HG03108 (cell line): Measurements from ENCODE around the gene DOCK4.

ENCODE experiments used
- ATAC-seq: cut with Tn5 transposase; IDR thresholded peaks from one replicate; pipeline ENCODE4 v1.9.1; 2021; ENCODE audit warnings: moderate library complexity; ENCODE audit not compliant: unreplicated experiment

The DOCK4 gene

GRCh38 chr7:112063974-112064373, 142.2 kb downstream of the DOCK4 start:
- ATAC-seq, result no peak

- no peak for ATAC-seq
Measured at GRCh38 chr7:112061051-112061450, 145.1 kb downstream of the DOCK4 start.

DNA sequence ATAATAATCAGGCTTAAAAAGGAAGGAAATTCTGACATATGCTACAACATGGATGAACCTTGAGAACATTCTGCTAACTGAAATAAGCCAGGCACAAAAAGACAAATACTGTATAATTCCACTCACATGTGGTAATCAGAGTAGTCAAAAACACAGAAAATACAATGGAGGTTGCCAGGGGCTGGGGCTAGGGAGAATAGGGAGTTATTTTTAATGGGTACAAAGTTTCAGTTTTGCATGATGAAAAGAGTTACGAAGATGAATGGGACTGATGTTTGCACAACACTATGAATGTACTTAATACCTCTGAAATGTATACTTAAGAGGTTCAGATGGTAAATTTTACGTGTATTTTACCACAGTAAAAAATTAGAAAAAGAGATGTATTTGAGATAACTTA, 145.6 kb downstream of the DOCK4 start:
- no peak for ATAC-seq

DNA sequence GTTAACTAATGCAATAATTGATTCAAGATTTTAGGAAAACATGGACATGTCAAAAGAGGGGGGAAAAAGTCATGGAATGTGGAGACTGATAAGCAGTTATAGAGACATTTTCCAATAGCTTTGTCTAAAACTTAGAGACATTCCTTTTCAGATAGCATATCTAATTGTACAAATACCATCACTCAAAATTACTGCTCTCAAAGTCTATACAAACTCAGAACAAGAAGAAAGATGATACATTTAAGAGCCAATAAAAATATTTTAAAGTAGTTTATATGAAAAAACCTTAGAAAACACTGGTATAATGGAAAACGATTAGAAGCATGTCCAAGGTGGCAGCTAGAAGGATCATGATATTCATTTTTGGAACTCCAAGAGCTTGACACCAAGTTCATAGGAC, 146.5 kb downstream of the DOCK4 start:
- no peak for ATAC-seq

GRCh38 chr7:112058686-112059085, 147.5 kb downstream of the DOCK4 start:
- no peak for ATAC-seq

DNA sequence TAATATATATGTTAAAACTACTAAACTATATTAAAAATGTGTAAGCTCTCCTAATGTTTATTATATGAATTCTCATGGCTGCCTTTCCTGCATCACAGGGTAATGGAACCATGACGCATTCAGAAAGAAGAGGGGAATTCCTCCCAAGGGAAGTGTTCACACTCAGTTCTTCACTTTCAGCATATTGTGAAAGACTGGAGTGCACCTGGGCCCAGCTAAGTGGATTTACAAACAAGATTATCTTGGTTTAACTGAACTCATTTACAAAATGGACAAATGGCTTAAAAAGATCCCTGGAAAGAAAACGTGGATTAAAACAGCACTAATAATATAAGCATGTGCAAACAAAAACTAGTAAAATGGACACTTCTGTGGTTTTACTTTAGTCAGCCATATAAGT, 149.8 kb downstream of the DOCK4 start:
- peak; percentile 59 for ATAC-seq

DNA sequence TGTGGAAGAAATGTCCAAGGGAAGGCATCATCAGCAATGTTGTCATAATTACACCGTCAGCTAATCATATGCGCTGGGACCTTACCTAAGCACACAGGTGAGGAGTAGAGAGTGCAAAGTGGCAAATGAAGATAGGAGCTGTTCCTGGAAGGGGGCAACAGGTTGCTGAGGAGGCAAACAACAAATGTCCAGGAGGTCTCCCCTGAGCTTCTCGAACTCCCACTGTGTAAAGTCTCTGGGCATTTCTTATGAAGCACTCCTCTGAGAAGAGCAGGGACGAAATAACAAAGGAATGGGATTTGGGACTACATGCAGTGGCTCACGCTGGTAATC, 152.5 kb downstream of the DOCK4 start:
- ATAC-seq, result no peak

- no peak for ATAC-seq
Measured at GRCh38 chr7:112052993-112053736, 153.0 kb downstream of the DOCK4 start.

DNA sequence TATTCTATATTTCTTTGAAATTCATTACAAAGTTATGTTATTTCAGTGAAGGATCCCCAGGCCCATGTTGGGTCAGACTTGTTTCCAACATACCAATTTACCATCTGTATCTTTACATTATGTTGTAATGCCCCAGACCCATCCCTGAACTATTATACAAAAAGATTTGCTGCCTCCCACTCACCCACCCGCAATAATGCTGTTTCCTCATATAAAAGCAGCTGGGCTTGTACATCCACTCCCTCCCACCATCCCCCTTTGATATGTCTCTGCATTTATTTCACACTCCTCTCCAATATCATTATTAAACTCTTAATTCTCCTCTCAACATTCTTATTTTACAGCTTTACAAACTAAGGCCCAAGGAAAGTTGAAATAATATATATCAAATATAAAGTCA, 153.7 kb downstream of the DOCK4 start:
- ATAC-seq, result no peak

- no peak for ATAC-seq
Measured at GRCh38 chr7:112050250-112050881, 155.8 kb downstream of the DOCK4 start.

- ATAC-seq, result no peak
Measured at GRCh38 chr7:112049555-112050249, 156.5 kb downstream of the DOCK4 start.

DNA sequence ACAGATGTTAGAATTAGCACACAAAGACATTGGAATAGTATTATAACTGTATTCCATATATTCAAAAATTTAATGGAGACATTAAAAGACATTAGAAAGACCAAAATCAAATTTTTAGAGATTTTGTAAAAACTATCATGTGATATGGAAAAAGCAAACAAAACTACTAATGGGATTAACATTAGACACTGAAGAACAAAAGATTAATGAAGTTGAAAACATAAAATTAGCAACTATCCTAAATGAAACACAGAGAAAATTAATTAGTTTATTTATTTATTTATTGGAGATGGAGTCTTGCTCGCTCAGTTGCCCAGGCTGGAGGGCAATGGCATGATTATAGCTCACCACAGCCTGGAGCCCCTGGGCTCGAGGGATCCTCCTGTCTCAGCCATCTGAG, 158.8 kb downstream of the DOCK4 start:
- no peak for ATAC-seq

- no peak for ATAC-seq
Measured at GRCh38 chr7:112045222-112045621, 161.0 kb downstream of the DOCK4 start.

GRCh38 chr7:112042631-112043030, 163.6 kb downstream of the DOCK4 start:
- ATAC-seq, result no peak

DNA sequence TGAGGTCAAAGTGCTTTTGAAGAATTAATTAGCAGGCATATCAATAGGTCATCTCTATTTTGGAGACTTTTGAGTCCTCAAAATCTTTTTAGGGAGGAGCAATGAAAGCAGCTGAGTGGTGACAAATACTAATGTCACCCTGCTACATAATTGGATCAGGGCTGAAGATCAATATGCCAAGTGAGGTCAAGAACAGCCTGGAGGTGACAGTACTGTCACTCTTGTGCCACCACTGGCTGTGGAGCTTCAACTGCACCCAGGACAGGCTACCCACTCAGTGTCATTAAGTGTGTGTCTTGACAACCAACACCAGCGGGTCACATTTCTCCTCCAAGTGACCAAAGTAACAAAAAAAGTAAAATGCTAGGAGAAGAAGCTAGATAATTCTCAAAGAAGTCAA, 167.8 kb downstream of the DOCK4 start:
- no peak for ATAC-seq

DNA sequence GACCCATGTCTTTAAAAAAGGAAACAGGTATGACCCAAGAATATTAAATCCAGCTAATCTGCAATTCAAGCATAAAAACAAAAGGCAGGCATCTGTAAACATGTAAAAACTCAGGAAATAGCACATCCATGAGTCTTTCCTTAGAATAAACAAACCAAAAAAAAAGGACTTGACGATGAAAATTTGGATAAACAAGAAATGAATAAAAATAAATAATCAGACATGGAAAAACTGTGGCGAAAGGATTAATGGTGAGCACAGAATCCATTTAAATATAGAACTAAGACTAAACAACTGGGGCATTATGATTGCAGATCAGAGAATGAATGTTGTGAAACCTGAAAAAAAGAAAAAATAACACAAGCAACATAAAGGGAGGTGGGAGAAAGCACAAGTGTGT, 170.1 kb downstream of the DOCK4 start:
- no peak for ATAC-seq

- no peak for ATAC-seq
Measured at GRCh38 chr7:112031689-112032088, 174.5 kb downstream of the DOCK4 start.

GRCh38 chr7:112025556-112025955, 180.6 kb downstream of the DOCK4 start:
- no peak for ATAC-seq

DNA sequence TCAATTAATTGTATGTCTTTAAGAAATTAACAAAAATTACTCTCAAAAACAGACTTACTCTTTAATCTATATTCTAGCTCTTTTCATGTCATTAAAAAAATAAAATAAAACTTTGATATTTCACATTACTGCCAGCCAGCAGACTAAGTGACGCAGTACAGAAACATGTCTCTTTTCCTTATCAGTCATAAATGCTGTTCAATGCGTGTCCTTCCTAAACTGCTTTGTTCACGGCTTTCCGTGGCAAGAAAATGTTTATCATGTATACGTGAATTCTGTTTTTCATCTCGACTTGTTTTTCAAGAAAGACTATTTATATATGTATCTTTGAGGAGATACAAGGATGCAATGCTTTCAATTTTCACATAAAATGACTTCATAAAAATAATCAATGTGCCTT, 182.4 kb downstream of the DOCK4 start:
- no peak for ATAC-seq

- ATAC-seq, result no peak
Measured at GRCh38 chr7:112023282-112023681, 182.9 kb downstream of the DOCK4 start.

GRCh38 chr7:112022128-112022527, 184.1 kb downstream of the DOCK4 start:
- ATAC-seq, result no peak

- ATAC-seq, result no peak
Measured at GRCh38 chr7:112021379-112022044, 184.7 kb downstream of the DOCK4 start.
